Upper lobe of right lung (tissue), 1 donor: ENCODE results near the gene PCDHB2. TPM values are rescaled to one million over a fixed set of nuclear protein-coding genes. Genes with fewer than 3 reads are reported as not detected.
"Not testable (repeated sequence)": the region's sequence is repeated elsewhere in the genome, so short reads cannot be mapped to it uniquely, and the experiment has no call there.

ENCODE experiments used
- ATAC-seq: fragments of 200-7000 bp; cut with Tn5 transposase; one replicate; pipeline ENCODE4 v1.9.1; 2020; ENCODE audit warnings: mild to moderate bottlenecking, moderate library complexity
- DNase-seq: peaks from one replicate; pipeline ENCODE4 v3.0.0-alpha.2; 2020
- H3K27ac ChIP-seq: fragments of 200-600 bp; one replicate; pipeline ENCODE4 v1.8.0; 2022
- H3K27me3 ChIP-seq: fragments of 200-600 bp; one replicate; pipeline ENCODE4 v1.8.0; 2022; ENCODE audit warnings: mild to moderate bottlenecking
- H3K36me3 ChIP-seq: fragments of 200-600 bp; one replicate; pipeline ENCODE4 v1.8.0; 2022
- H3K4me1 ChIP-seq: fragments of 200-600 bp; one replicate; pipeline ENCODE4 v1.8.0; 2022
- H3K4me3 ChIP-seq: fragments of 200-600 bp; one replicate; pipeline ENCODE4 v1.8.0; 2022; ENCODE audit warnings: mild to moderate bottlenecking
- H3K9me3 ChIP-seq: fragments of 200-600 bp; one replicate; pipeline ENCODE4 v1.8.0; 2022
- CTCF ChIP-seq: fragments of 200-600 bp; IDR thresholded peaks from one replicate; pipeline ENCODE4 v1.8.0; 2022; ENCODE audit warnings: antibody characterized with exemption
- intact Hi-C: fragments of 100-400 bp; cut with DNase I; formaldehyde crosslinking; loops from one replicate; pipeline ENCODE4 v1.11.0; 2022
- total RNA-seq: library from RNA; stranded (reverse); fragmentation: NEBNext Ultra II Directional; extraction: Animal tissue kit (Norgen Biotek cat#: 25700); gene quantifications from one replicate; pipeline ENCODE4 v1.2.1, GENCODE V29; 2021
- donor health status: DM: no; HTN: yes; CAD: no; lungs with severe emphysema.

The PCDHB2 gene
- total RNA-seq, 1 donor from 2014 or later: 3.8 TPM

- H3K4me3 ChIP-seq: peak overlapping the region; percentile 52
- no peaks in the 10 kb centered on the region for H3K9me3 ChIP-seq
- H3K4me1 ChIP-seq: no peaks in the 10 kb centered on the region
- intact Hi-C loops: no loop called here
- no peaks in the 10 kb centered on the region for H3K27me3 ChIP-seq
- DNase-seq (no peak), ATAC-seq (peak; percentile 92)
- no peaks in the 10 kb centered on the region for H3K36me3 ChIP-seq
- TF ChIP-seq CTCF: peak; percentile 63
- peak overlapping the region; percentile 67 for H3K27ac ChIP-seq
Observed at GRCh38 chr5:141084487-141084989, 9.9 kb upstream of the PCDHB2 start.

GRCh38 chr5:141095263-141095641, 837 bp downstream of the PCDHB2 start:
- peaks cover 11% of the 10 kb centered on the region for H3K27me3 ChIP-seq
- H3K27ac ChIP-seq: no peak overlapping the region
- peak overlapping the region; percentile 36 for H3K4me3 ChIP-seq
- TF ChIP-seq CTCF: no peak
- H3K36me3 ChIP-seq: no peaks in the 10 kb centered on the region
- intact Hi-C loops: no loop called here
- no peaks in the 10 kb centered on the region for H3K9me3 ChIP-seq
- no peak for DNase-seq
- H3K4me1 ChIP-seq: no peaks in the 10 kb centered on the region
- ATAC-seq: no peak

- H3K4me3 ChIP-seq, H3K9me3 ChIP-seq, H3K27ac ChIP-seq, intact Hi-C loops, H3K4me1 ChIP-seq, DNase-seq, H3K36me3 ChIP-seq, ATAC-seq: not testable (repeated sequence)
- peaks cover 11% of the 10 kb centered on the region for H3K27me3 ChIP-seq
Observed at GRCh38 chr5:141096181-141096580, 1.8 kb downstream of the PCDHB2 start.

- H3K27ac ChIP-seq, ATAC-seq, H3K9me3 ChIP-seq, intact Hi-C loops, H3K4me1 ChIP-seq, DNase-seq, H3K4me3 ChIP-seq, H3K36me3 ChIP-seq: not testable (repeated sequence)
- H3K27me3 ChIP-seq: peaks cover 11% of the 10 kb centered on the region
Observed at GRCh38 chr5:141096586-141096985, 2.2 kb downstream of the PCDHB2 start.

- H3K36me3 ChIP-seq: no peaks in the 10 kb centered on the region
- peaks cover under 1% of the 10 kb centered on the region for H3K27me3 ChIP-seq
- peak within 1 kb of the TSS; percentile 27 for H3K4me3 ChIP-seq
- TF ChIP-seq CTCF: peak; percentile 37
- intact Hi-C loops: no loop called here
- no peak within 1 kb of the TSS for H3K27ac ChIP-seq
- no peaks in the 10 kb centered on the region for H3K4me1 ChIP-seq
- ATAC-seq: peak; percentile 53
- peak; percentile 51 for DNase-seq
- peaks cover 11% of the 10 kb centered on the region for H3K9me3 ChIP-seq
Observed at GRCh38 chr5:141100243-141100805, 5.9 kb downstream of the PCDHB2 start, which contains the start of gene PCDHB3. TSS of gene PCDHB3 (plus strand) at chr5:141100473. CDS start at chr5:141100650, 177 bp downstream.

GRCh38 chr5:141101059-141101458, 6.6 kb downstream of the PCDHB2 start:
- intact Hi-C loops: no loop called here
- Histone ChIP-seq H3K4me1 (no peaks in the 10 kb centered on the region), H3K9me3 (peaks cover 11% of the 10 kb centered on the region), H3K27me3 (no peaks in the 10 kb centered on the region), H3K27ac (no peak overlapping the region), H3K4me3 (peak overlapping the region; percentile 27), H3K36me3 (no peaks in the 10 kb centered on the region)
- ATAC-seq (no peak), DNase-seq (no peak)
- TF ChIP-seq CTCF: no peak

GRCh38 chr5:141102070-141102469, 7.7 kb downstream of the PCDHB2 start:
- ATAC-seq, H3K27ac ChIP-seq, H3K36me3 ChIP-seq, H3K4me3 ChIP-seq, H3K4me1 ChIP-seq, H3K27me3 ChIP-seq, intact Hi-C loops, DNase-seq: not testable (repeated sequence)
- H3K9me3 ChIP-seq: peaks cover 11% of the 10 kb centered on the region

GRCh38 chr5:141102471-141102870, 8.1 kb downstream of the PCDHB2 start:
- intact Hi-C loops, DNase-seq, H3K36me3 ChIP-seq, H3K4me3 ChIP-seq, ATAC-seq, H3K4me1 ChIP-seq, H3K27me3 ChIP-seq, H3K27ac ChIP-seq: not testable (repeated sequence)
- peaks cover 11% of the 10 kb centered on the region for H3K9me3 ChIP-seq
